Measurements from ENCODE around the gene PBX1. TPM values are rescaled to one million over a fixed set of nuclear protein-coding genes. Genes with fewer than 3 reads are reported as not detected.

Gene PBX1
- total and polyA plus RNA-seq, 2 of the 4 experiments (the other 2 are of a cell fraction) = 13.9 to 17.9 TPM

- H2AK5ac ChIP-seq (ENCODE audit: low read depth, low read length) = peak overlapping the region; percentile 34
- H3K4me2 ChIP-seq (ENCODE audit: low read depth, low read length) = no peak overlapping the region
- H4K20me1 ChIP-seq (ENCODE audit: insufficient read depth, low read length) = no peaks in the 10 kb centered on the region
- 58% methylated on average over 2 of the region's 9 CpGs; no CpG with 5 or more reads in 1 of the 2 experiments for WGBS, 2 experiments (ENCODE audit: extremely low coverage in 2 of 2, insufficient read length in 1 of 2)
- no peak overlapping the region for H3K18ac ChIP-seq (ENCODE audit: low read depth, low read length)
- H4K91ac ChIP-seq (ENCODE audit: insufficient read depth, low read depth, low read length) = 0 out of 2 replicates have a peak overlapping the region, but pooled peaks have one; percentile 23
- ChIA-PET CTCF (interaction anchor here (1.2 kb wide), 1 partner anchor 210 kb away, joined by 3 read pairs; no protein-coding TSS in a partner anchor), POLR2A (ENCODE audit: unreplicated experiment) (no interaction called here)
- H4K8ac ChIP-seq (ENCODE audit: low read depth in 2 of 2, low read length in 2 of 2) = no peak overlapping the region
- H3K9ac ChIP-seq (ENCODE audit: low read depth, low read length) = no peak overlapping the region
- intact Hi-C loops (cut with micrococcal nuclease) (loop anchor here (1.0 to 2.0 kb wide), 2 partner anchors 13 kb away; no protein-coding TSS in a partner anchor), in situ Hi-C loops (cut with MboI; ENCODE audit: low sequenced_read_pairs) (no loop called here), dilution Hi-C loops (cut with HindIII; ENCODE audit: low sequenced_read_pairs, unreplicated experiment) (no loop called here)
- peak overlapping the region; percentile 2; the same call in 1 of the 2 replicates for H2BK120ac ChIP-seq (ENCODE audit: low read depth, low read length)
- no peaks in the 10 kb centered on the region for H3K27me3 ChIP-seq (ENCODE audit: control insufficient read depth, insufficient read depth, low read length)
- no peak overlapping the region for H2BK15ac ChIP-seq (ENCODE audit: low read depth, low read length)
- no peak overlapping the region for H3K4me3 ChIP-seq (ENCODE audit: insufficient read depth, low read depth, low read length)
- ATAC-seq (ENCODE audit: low read depth) = no peak
- H2BK5ac ChIP-seq (ENCODE audit: low read depth, low read length, poor library complexity, severe bottlenecking) = no peak overlapping the region
- no peak overlapping the region for H3K56ac ChIP-seq (ENCODE audit: extremely low read depth, insufficient read depth, low read length)
- no peak overlapping the region for H2BK20ac ChIP-seq (ENCODE audit: low read depth, low read length)
- TF ChIP-seq RFX5 (IDR thresholded peaks at IDR 0.05; ENCODE audit: low read depth, low read length) = no peak
- no peak overlapping the region for H2AK9ac ChIP-seq (replicated peaks; ENCODE audit: low read depth, low read length, poor library complexity)
- peaks cover 10% of the 10 kb centered on the region; the same call in 1 of the 2 replicates for H3K36me3 ChIP-seq (ENCODE audit: control insufficient read depth, insufficient read depth, low read length)
- H4K5ac ChIP-seq (ENCODE audit: low read depth, low read length) = no peak overlapping the region
- no TSS peak for BruUV-seq (replicated peaks)
- no peak overlapping the region for H2AFZ ChIP-seq (replicated peaks; ENCODE audit: low read length, poor library complexity)
- no peak overlapping the region for H3K23ac ChIP-seq (ENCODE audit: low read depth, low read length)
- H3K4me1 ChIP-seq (ENCODE audit: control insufficient read depth, insufficient read depth, low read length) = peaks cover 24% of the 10 kb centered on the region
- peaks cover 6% of the 10 kb centered on the region for H3K9me1 ChIP-seq (ENCODE audit: insufficient read depth, low read length)
- no peak overlapping the region for H3K4ac ChIP-seq (ENCODE audit: low read depth, low read length)
- no peaks in the 10 kb centered on the region for H3K9me3 ChIP-seq (ENCODE audit: control insufficient read depth, insufficient read depth, low read length)
- peaks cover 10 to 13% of the 10 kb centered on the region in 2 experiments; a peak in 3 of 4 replicates for H3K79me1 ChIP-seq (ENCODE audit: low read depth in 1 of 2, low read length in 2 of 2)
- H3K27ac ChIP-seq (ENCODE audit: insufficient read depth, low read length) = peak overlapping the region; percentile 98; the same call in 1 of the 2 replicates
- no peak for DNase-seq
- H3K14ac ChIP-seq (replicated peaks; ENCODE audit: low read depth, low read length) = no peak overlapping the region
These were observed 31.1 kb downstream of the PBX1 start for GRCh38 chr1:164589961-164590507.
